Activated T-helper 17 cell treated with anti-CD3 and anti-CD28 coated beads, Interleukin-2, amount 50 U/mL, for 72 hours (primary cell): ENCODE measurements around the gene CTSE. TPM values are rescaled to one million over a fixed set of nuclear protein-coding genes. Genes with fewer than 3 reads are reported as not detected.
"Not testable (repeated sequence)": the region's sequence is repeated elsewhere in the genome, so short reads cannot be mapped to it uniquely, and the experiment has no call there.

Experiments
- ATAC-seq: fragments of 150-1000 bp; cut with Tn5 transposase; replicated peaks from 2 replicates; pipeline ENCODE4 v1.10.0; 2021; ENCODE audit warnings: mild to moderate bottlenecking, moderate library complexity
- H3K27ac Mint-ChIP-seq: one replicate; pipeline ENCODE4 v1.8.0; 2022; ENCODE audit warnings: mixed read lengths
- H3K27me3 Mint-ChIP-seq: one replicate; pipeline ENCODE4 v1.8.0; 2022; ENCODE audit warnings: mixed read lengths
- H3K36me3 Mint-ChIP-seq: one replicate; pipeline ENCODE4 v1.8.0; 2022; ENCODE audit warnings: low read depth, mild to moderate bottlenecking, mixed read lengths
- H3K4me1 Mint-ChIP-seq: one replicate; pipeline ENCODE4 v1.8.0; 2022; ENCODE audit warnings: mixed read lengths
- H3K4me3 Mint-ChIP-seq: one replicate; pipeline ENCODE4 v1.8.0; 2022; ENCODE audit warnings: mild to moderate bottlenecking, mixed read lengths
- H3K9me3 Mint-ChIP-seq: one replicate; pipeline ENCODE4 v1.8.0; 2022; ENCODE audit warnings: mixed read lengths
- total RNA-seq, 2 donors: library from RNA; stranded (reverse); gene quantifications; one replicate each; pipeline ENCODE4 v1.2.3, GENCODE V29; 2022

The CTSE gene
- total RNA-seq, 2 donors from 2014 or later = not detected

DNA sequence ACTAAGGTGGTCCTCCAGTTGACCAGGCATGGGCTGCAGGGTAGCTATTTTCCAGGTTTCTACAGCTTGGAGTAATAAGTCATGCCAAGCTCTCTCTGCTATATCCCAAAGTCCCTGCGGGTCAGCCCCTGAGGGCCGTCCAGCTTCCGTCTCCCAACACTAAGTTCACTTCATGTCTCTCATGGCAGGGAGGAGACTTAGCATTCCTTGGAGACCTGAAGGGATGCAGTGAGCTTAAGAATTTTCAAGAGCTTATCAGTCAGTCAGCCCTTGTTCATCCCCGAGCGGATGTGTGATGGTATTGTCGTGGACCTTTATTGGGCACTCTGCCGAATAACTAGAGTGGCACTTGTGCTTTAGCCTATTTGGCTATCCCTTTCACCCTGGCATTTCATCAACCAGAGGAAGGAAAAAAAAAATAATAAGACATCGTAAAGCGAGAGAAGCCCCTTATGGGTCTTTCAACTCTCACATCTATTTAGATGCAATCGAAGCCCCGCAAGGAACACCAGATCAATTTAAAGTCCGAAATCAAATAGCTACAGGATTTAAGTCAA lies 31.5 kb upstream of the CTSE start:
- peaks cover 22% of the 10 kb centered on the region for H3K4me1 Mint-ChIP-seq
- H3K27me3 Mint-ChIP-seq, H3K9me3 Mint-ChIP-seq, H3K4me3 Mint-ChIP-seq, H3K27ac Mint-ChIP-seq, ATAC-seq, H3K36me3 Mint-ChIP-seq: not testable (repeated sequence)

DNA sequence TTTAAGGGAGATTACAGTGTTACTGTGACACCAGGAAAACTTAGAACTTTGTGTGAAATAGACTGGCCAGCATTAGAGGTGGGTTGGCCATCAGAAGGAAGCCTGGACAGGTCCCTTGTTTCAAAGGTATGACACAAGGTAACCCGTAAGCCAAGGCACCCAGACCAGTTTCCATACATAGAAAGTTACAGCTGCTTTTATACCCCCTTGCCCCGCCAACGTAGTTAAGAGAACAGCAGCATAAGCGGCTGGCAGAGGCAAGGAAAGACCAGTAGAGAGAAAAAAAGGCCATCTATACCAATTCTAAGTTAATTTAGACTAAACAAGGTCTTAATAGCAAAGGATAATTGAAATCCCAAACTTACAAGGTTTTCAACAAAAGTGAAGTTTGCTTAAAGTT lies 29.9 kb upstream of the CTSE start:
- not testable (repeated sequence) for H3K9me3 Mint-ChIP-seq, H3K36me3 Mint-ChIP-seq, H3K27me3 Mint-ChIP-seq, ATAC-seq
- H3K4me1 Mint-ChIP-seq = peaks cover 26% of the 10 kb centered on the region
- peak overlapping the region; percentile 37 for H3K4me3 Mint-ChIP-seq
- H3K27ac Mint-ChIP-seq = peak overlapping the region; percentile 60

DNA sequence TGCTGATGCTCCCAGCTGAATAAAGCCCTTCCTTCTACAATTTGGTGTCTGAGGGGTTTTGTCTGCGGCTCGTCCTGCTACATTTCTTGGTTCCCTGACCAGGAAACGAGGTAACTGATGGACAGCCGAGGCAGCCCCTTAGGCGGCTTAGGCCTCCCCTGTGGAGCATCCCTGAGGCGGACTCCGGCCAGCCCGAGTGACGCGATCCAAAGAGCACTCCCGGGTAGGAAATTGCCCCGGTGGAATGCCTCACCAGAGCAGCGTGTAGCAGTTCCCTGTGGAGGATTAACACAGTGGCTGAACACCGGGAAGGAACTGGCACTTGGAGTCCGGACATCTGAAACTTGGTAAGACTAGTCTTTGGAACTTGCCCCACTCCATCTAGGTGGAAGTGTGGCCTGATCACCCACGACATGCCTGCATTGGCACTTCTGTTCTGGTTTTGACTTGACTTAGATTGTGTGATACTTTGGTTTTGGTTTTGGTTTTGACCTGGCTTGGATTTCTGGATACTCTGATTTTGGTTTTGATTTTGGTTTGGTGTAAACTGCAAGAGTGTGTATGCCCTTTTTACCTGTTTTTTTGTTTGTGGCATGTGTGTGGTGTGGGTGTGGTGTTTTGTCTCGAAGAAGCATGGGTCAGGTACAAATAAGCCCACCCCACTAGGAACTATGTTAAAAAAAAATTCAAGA lies 29.4 kb upstream of the CTSE start, which contains the start of gene RHEX:
RHEX (plus strand) TSS at position 255 of the 692 bp plus-strand sequence. CDS start 44,656 bp downstream, outside the sequence.
- Mint-ChIP-seq H3K4me1 (peaks cover 26% of the 10 kb centered on the region), H3K27ac (peak within 1 kb of the TSS; percentile 60), H3K4me3 (peak within 1 kb of the TSS; percentile 37)
- ATAC-seq = peak; percentile 17
- H3K36me3 Mint-ChIP-seq, H3K27me3 Mint-ChIP-seq, H3K9me3 Mint-ChIP-seq: not testable (repeated sequence)

DNA sequence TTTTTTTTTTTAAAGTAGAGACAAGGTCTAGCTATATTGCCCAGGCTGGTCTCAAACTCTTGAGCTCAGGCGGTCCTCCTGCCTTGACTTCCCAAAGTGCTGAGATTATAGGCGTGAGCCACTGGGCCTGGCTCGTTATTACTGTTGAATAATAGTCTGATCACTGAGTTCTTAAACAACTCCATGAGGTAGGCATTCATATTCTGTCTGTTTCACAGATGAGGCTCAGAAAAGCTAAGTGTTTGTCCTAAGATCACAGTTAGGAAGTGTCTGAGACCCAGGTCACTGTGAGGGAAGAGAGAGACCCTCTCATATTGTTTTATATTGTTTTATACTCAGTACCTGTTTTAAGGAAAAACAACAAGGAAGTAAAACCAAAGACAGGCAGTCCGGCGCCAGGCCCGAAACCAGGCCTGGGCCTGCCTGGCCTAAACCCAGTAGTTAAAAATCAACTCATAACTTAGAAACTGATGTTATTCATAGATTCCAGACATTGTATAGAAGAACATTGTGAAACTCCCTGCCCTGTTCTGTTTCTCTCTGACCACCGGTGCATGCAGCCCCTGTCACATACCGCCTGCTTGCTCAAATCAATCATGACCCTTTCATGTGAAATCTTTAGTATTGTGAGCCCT lies 28.7 kb upstream of the CTSE start:
- not testable (repeated sequence) for ATAC-seq, H3K27ac Mint-ChIP-seq, H3K4me3 Mint-ChIP-seq, H3K36me3 Mint-ChIP-seq, H3K27me3 Mint-ChIP-seq, H3K9me3 Mint-ChIP-seq
- H3K4me1 Mint-ChIP-seq = peaks cover 26% of the 10 kb centered on the region

DNA sequence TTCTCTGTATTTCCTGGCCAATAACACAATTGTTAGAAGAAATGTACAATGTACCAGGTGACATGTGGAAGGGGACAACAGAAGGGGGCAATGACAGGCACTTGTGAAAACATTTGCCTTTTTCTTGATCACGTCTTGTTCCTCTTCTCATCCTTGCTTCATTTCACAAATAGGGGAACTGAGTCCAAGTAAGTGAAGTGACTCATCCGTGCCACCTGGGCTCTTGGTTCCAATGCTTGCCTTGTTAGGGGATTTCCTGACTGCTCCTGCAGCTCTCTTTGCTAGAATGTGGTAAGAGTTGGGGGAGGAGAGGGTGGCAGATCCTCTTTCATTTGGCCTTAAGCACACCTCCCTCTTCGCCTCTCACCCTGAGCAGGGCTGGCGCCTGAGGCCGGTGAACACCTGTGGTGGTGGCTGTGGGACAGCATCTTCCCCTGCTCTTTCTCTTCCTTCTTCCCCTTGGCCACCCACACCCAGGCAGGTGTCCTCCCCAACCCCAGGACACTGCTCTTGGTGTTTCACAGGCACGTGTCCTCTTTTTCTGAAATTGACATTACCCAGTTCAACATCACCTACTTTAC lies 27.1 kb upstream of the CTSE start:
- peak; percentile 91 for ATAC-seq
- Mint-ChIP-seq H3K9me3 (no peaks in the 10 kb centered on the region), H3K4me3 (peak overlapping the region; percentile 59), H3K27me3 (no peaks in the 10 kb centered on the region), H3K27ac (peak overlapping the region; percentile 31), H3K4me1 (peaks cover 26% of the 10 kb centered on the region), H3K36me3 (no peaks in the 10 kb centered on the region)

DNA sequence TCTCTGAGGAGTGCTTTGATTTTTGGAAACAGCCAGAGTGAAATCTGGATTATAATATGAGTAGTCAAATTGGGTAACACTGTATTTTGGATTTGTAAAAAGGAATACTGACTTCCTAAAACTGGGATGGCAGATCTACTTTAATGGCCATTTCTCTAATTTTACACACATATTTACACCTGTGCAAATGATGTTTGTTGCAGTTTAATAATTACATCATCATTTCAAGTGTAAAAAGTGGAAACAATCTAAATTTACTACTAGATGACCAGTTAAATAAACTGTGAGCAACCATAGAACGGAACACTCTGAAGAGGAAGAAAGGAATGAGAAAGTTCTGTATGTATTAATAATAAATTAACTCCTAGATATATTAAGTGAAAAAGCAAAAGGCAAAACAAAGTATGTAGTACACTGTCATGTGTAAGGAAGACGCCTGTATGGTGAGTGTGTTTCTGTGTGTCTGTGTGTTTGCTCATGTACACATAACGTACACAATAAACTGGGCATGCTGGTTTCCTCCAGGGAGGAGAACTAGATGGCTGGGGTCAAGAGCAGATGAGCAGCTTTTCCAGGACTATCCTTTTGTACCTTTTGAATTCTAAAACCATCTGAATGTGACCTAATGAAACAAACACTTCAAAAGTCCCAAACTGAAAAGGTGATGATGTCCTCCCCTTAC lies 26.4 kb upstream of the CTSE start:
- Mint-ChIP-seq H3K27ac (no peak overlapping the region), H3K9me3 (no peaks in the 10 kb centered on the region), H3K4me1 (peaks cover 26% of the 10 kb centered on the region), H3K4me3 (peak overlapping the region; percentile 27), H3K36me3 (no peaks in the 10 kb centered on the region), H3K27me3 (no peaks in the 10 kb centered on the region)
- ATAC-seq = no peak

DNA sequence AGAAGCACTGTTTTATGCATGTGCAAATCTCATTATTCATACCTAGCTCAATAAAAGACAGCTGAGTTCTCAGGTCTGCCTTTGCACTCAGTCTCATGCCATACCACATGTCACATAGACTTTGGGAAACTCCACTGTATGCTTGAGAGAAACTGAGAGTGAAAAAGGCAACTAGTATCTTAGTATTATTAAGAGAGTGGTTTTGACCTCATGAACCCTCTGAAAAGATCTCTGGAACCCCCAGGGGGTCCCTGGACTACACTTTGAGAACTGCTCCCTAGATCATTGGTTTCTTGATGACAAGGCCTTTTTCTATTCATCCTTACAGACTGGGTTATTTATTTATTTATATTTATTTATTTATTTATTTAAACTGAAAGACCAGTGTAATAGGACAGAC lies 25.6 kb upstream of the CTSE start:
- no peak overlapping the region for H3K4me3 Mint-ChIP-seq
- peaks cover 26% of the 10 kb centered on the region for H3K4me1 Mint-ChIP-seq
- H3K27me3 Mint-ChIP-seq = no peaks in the 10 kb centered on the region
- H3K27ac Mint-ChIP-seq = no peak overlapping the region
- peak; percentile 63 for ATAC-seq
- H3K9me3 Mint-ChIP-seq = no peaks in the 10 kb centered on the region
- H3K36me3 Mint-ChIP-seq = no peaks in the 10 kb centered on the region

DNA sequence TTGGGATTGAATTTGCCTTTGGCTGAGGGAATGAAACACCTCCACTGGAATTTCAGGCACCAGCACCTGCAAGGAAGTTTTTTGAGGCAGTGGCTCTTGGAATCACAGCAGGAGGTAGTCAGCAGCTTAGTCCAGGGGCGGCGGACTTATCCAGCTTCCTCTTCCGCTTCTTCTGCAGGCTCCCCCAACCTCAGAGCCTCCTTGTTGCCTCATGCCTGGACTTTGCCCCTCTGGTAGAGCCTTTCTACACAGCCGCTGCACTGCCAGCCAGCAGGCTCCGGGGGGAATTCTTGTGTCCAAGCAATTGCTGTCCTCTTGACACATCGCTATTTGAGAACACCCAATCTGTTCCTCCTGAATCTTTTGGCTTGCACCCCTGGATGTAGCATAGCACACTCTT lies 24.9 kb upstream of the CTSE start:
- Mint-ChIP-seq H3K27me3 (no peaks in the 10 kb centered on the region), H3K9me3 (no peaks in the 10 kb centered on the region), H3K36me3 (no peaks in the 10 kb centered on the region), H3K4me3 (no peak overlapping the region), H3K4me1 (peaks cover 26% of the 10 kb centered on the region), H3K27ac (no peak overlapping the region)
- no peak for ATAC-seq

DNA sequence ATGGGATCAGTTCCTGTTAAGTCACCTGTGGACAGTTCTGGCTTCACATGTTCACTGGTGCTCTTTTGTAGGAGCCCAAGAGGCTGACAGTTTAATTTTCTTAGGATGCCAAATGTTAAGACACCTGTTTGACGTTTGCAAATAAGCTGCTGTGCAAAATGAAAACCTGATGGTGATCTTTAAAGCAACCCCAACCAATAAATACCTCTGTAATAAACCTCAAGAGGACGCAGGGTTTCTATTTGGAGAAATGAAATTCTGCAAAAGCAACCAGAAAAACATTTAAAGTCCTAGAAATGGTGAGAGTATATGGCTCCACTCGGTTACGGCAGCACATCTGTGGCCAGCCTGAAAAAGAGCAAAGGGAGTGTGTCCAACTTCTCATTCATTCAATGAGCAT lies 23.6 kb upstream of the CTSE start:
- peaks cover 19% of the 10 kb centered on the region for H3K4me1 Mint-ChIP-seq
- H3K9me3 Mint-ChIP-seq = no peaks in the 10 kb centered on the region
- no peaks in the 10 kb centered on the region for H3K27me3 Mint-ChIP-seq
- H3K4me3 Mint-ChIP-seq = no peak overlapping the region
- no peak overlapping the region for H3K27ac Mint-ChIP-seq
- H3K36me3 Mint-ChIP-seq = no peaks in the 10 kb centered on the region
- ATAC-seq = no peak

DNA sequence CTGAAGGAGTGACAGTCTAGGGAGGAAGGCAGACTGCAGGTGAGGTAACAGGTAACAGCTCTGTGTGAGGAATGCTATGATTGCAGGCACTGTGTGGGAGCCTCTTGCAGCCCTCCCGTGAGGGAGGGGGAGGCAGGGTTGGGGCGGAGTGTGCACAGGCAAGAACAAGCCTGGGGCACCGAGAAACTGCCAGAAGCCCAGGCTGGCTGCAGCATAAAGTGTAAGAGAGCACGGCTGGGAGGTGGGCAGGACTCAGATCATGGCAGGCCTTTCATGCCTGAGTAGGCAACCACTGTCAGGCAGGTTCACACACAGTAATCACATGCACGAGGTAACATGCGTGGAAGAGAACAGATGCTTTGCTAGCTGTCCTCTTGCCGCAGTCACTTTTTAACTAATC lies 17.9 kb upstream of the CTSE start:
- no peaks in the 10 kb centered on the region for H3K9me3 Mint-ChIP-seq
- no peaks in the 10 kb centered on the region for H3K36me3 Mint-ChIP-seq

DNA sequence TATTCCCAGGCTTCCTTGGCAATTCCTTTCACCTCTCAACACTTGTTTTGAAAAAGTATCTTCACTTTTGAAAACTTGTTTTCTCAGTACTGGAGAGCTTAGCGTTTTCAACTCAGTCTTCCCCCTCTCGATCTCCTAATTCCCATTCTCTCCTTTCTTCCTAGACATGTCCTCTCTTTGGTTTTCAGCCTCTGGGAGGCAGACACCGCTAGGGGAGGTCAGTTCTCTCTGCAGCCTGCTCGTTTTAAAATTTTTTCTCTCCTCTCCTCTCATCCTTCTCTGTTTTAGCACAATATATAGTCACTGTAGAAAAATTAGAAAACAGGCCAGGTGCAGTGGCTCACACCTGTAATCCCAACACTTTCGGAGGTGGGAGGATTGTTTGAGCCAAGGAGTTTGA lies 16.6 kb upstream of the CTSE start:
- Mint-ChIP-seq H3K36me3 (no peaks in the 10 kb centered on the region), H3K9me3 (no peaks in the 10 kb centered on the region), H3K4me3 (peak overlapping the region; percentile 79), H3K27me3 (no peaks in the 10 kb centered on the region), H3K4me1 (peaks cover 15% of the 10 kb centered on the region), H3K27ac (peak overlapping the region; percentile 93)
- ATAC-seq = no peak

More for the DNA sequence above, 17.9 kb upstream of the CTSE start:
- peaks cover 15% of the 10 kb centered on the region for H3K4me1 Mint-ChIP-seq
- no peak for ATAC-seq
- no peak overlapping the region for H3K27ac Mint-ChIP-seq
- H3K27me3 Mint-ChIP-seq = no peaks in the 10 kb centered on the region
- H3K4me3 Mint-ChIP-seq = peak overlapping the region; percentile 4

DNA sequence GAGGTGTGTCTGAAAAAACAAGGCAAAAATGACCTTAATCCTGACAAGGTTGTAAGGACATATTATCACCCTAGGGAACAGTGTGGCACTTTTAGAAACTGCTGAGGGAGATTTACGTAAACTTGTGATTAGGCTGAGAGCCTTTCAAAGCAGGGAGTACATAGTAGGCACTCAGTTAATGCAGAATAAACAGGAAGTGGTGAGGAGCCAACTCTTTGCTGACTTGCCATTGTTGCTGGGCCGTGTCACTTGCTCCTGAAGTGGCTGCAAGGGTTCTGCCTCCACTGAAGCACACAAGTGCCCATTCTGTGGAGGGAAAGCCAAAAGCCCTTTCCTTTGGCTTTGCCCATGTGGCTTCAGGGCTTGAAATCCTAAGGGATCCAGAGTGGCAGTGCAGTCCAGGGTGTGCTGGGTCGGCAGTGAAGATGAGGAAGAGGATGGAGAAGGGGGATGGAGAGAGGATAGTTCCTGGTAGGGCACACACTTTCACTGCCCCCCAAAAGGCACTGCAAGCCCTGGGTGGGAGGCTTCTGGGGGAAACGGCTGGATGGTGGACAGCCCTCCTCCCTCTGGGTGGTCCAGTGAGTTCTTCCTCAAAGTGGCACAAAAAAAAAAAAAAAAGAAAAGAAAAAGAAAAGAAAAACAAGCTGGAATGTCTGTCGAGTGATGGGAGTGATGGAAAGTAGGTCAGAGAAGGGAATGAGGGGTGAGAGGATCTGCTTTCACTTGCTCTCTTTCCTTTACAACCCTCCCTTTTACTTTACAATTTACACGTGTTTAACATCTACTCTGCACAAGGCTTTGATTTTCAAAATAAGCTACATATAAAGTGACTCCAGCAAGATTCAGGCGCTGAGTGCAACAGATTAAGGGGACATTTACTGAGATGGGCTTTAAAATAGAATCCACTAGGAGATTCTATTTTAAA lies 15.6 kb upstream of the CTSE start:
- H3K27me3 Mint-ChIP-seq = no peaks in the 10 kb centered on the region
- peak overlapping the region; percentile 79 for H3K4me3 Mint-ChIP-seq
- H3K27ac Mint-ChIP-seq = peak overlapping the region; percentile 93
- H3K9me3 Mint-ChIP-seq = no peaks in the 10 kb centered on the region
- no peaks in the 10 kb centered on the region for H3K36me3 Mint-ChIP-seq
- peaks cover 19% of the 10 kb centered on the region for H3K4me1 Mint-ChIP-seq
- peak; percentile 79 for ATAC-seq

DNA sequence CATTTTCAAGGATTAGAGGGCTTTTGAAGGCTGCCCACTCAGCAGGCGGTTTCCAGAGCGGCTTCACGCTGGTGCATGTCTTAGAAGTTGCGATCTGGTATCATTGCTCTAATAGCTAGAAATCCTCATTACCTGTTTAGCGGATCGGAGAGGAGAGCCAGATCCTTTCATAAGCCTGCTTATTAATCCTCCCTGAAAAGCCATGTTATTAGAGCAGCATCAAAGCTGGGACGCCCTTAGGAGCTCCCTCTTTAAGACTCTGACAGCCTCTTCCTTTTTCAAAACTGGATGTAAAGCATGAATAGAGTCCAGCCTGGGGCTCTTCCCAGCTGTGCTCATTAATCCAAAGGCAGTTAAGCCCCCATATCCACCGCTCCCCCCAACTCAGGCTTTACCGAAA lies 13.9 kb upstream of the CTSE start:
- H3K4me1 Mint-ChIP-seq = peaks cover 19% of the 10 kb centered on the region
- H3K36me3 Mint-ChIP-seq = no peaks in the 10 kb centered on the region
- H3K4me3 Mint-ChIP-seq = no peak overlapping the region
- no peak for ATAC-seq
- H3K27ac Mint-ChIP-seq = no peak overlapping the region
- no peaks in the 10 kb centered on the region for H3K27me3 Mint-ChIP-seq
- H3K9me3 Mint-ChIP-seq = no peaks in the 10 kb centered on the region
